Measurements from ENCODE around the gene RABL3.
"Not testable (repeated sequence)": the region's sequence is repeated elsewhere in the genome, so short reads cannot be mapped to it uniquely, and the experiment has no call there.

RABL3 gene

GRCh38 chr3:120742198-120742848 is at the start of gene RABL3, which contains the start of gene GTF2E1:
RABL3 (minus strand) TSS chr3:120742516; CDS start chr3:120742507, 9 bp downstream.
GTF2E1 (plus strand) TSS chr3:120742744; CDS start chr3:120750553, 7,809 bp downstream.
- Mint-ChIP-seq H3K27me3 (ENCODE audit: low read depth) (no peaks in the 10 kb centered on the region), H3K9me3 (peaks cover 12% of the 10 kb centered on the region), H3K27ac (peak within 1 kb of the TSS; percentile 77 to 88 (median 88)), H3K4me3 (peak within 1 kb of the TSS; percentile 93 to 94 (median 94)), H3K36me3 (ENCODE audit: low read depth) (peaks cover 22% of the 10 kb centered on the region), H3K4me1 (peaks cover 29% of the 10 kb centered on the region)
- TF ChIP-seq CTCF (IDR thresholded peaks at IDR 0.05; ENCODE audit: unreplicated experiment in 3 of 3), result no peak

GRCh38 chr3:120791913-120792312 is 49.6 kb upstream of the RABL3 start:
- Mint-ChIP-seq H3K4me3 (no peak overlapping the region), H3K36me3 (ENCODE audit: low read depth) (no peaks in the 10 kb centered on the region), H3K9me3 (no peaks in the 10 kb centered on the region), H3K4me1 (no peaks in the 10 kb centered on the region), H3K27me3 (ENCODE audit: low read depth) (no peaks in the 10 kb centered on the region), H3K27ac (no peak overlapping the region)
- no peak for TF ChIP-seq CTCF (IDR thresholded peaks at IDR 0.05; ENCODE audit: unreplicated experiment in 3 of 3)

- H3K4me3 Mint-ChIP-seq, result no peak overlapping the region
Observed at GRCh38 chr3:120791010-120791409, 48.7 kb upstream of the RABL3 start.

GRCh38 chr3:120785832-120786231 is 43.5 kb upstream of the RABL3 start:
- H3K4me1 Mint-ChIP-seq; H3K27ac Mint-ChIP-seq; H3K9me3 Mint-ChIP-seq; H3K27me3 Mint-ChIP-seq (ENCODE audit: low read depth); H3K4me3 Mint-ChIP-seq: not testable (repeated sequence)
- H3K36me3 Mint-ChIP-seq (ENCODE audit: low read depth), result peaks cover 18% of the 10 kb centered on the region

More at GRCh38 chr3:120791010-120791409, 48.7 kb upstream of the RABL3 start:
- no peaks in the 10 kb centered on the region for H3K4me1 Mint-ChIP-seq
- TF ChIP-seq CTCF (IDR thresholded peaks at IDR 0.05; ENCODE audit: unreplicated experiment in 3 of 3), result no peak
- no peaks in the 10 kb centered on the region for H3K36me3 Mint-ChIP-seq (ENCODE audit: low read depth)
- H3K9me3 Mint-ChIP-seq, result no peaks in the 10 kb centered on the region
- no peak overlapping the region for H3K27ac Mint-ChIP-seq
- H3K27me3 Mint-ChIP-seq (ENCODE audit: low read depth), result no peaks in the 10 kb centered on the region

- H3K4me1 Mint-ChIP-seq, result no peaks in the 10 kb centered on the region
Observed at GRCh38 chr3:120780977-120781376, 38.7 kb upstream of the RABL3 start.

GRCh38 chr3:120778776-120779175 is 36.5 kb upstream of the RABL3 start:
- Mint-ChIP-seq H3K27me3 (ENCODE audit: low read depth) (no peaks in the 10 kb centered on the region), H3K4me3 (no peak overlapping the region)

More at GRCh38 chr3:120780977-120781376, 38.7 kb upstream of the RABL3 start:
- TF ChIP-seq CTCF (IDR thresholded peaks at IDR 0.05; ENCODE audit: unreplicated experiment in 3 of 3), result no peak
- no peaks in the 10 kb centered on the region for H3K27me3 Mint-ChIP-seq (ENCODE audit: low read depth)
- H3K36me3 Mint-ChIP-seq (ENCODE audit: low read depth), result peaks cover 32% of the 10 kb centered on the region
- H3K4me3 Mint-ChIP-seq, result no peak overlapping the region
- no peaks in the 10 kb centered on the region for H3K9me3 Mint-ChIP-seq
- H3K27ac Mint-ChIP-seq, result no peak overlapping the region

More at GRCh38 chr3:120778776-120779175, 36.5 kb upstream of the RABL3 start:
- H3K36me3 Mint-ChIP-seq (ENCODE audit: low read depth), result peaks cover 32% of the 10 kb centered on the region
- H3K27ac Mint-ChIP-seq, result no peak overlapping the region
- no peaks in the 10 kb centered on the region for H3K9me3 Mint-ChIP-seq
- no peaks in the 10 kb centered on the region for H3K4me1 Mint-ChIP-seq
- no peak for TF ChIP-seq CTCF (IDR thresholded peaks at IDR 0.05; ENCODE audit: unreplicated experiment in 3 of 3)
